GM23338 (cell line): Measurements from ENCODE around the gene MCCC1.

Experiments
- CREB1 ChIP-seq: fragments of 250-450 bp; sonication (Bioruptor Pico); IDR thresholded peaks from 2 replicates; pipeline ENCODE4 v1.5.0; 2020; ENCODE audit warnings: low read depth, mild to moderate bottlenecking, moderate library complexity
- CTCF ChIP-seq, 2 experiments: fragments of 200-600 bp in 1 of 2; sonication (generic) in 1 of 2; conservative IDR thresholded peaks; 2 replicates each; pipeline versions ENCODE4 v1.5.1 to v1.6.1; 2016 to 2017; ENCODE audit warnings: antibody characterized with exemption in 2 of 2, low read depth in 2 of 2, mild to moderate bottlenecking in 2 of 2, moderate library complexity in 1 of 2
- ETS1 ChIP-seq: IDR thresholded peaks from 2 replicates; pipeline ENCODE4 v1.6.1; 2016; ENCODE audit warnings: antibody characterized with exemption
- EZH2 ChIP-seq: fragments of 200-600 bp; sonication (generic); IDR thresholded peaks from one replicate; pipeline ENCODE4 v1.8.0; 2017; ENCODE audit warnings: antibody characterized with exemption, mild to moderate bottlenecking, low read depth; ENCODE audit not compliant: unreplicated experiment
- POLR2AphosphoS5 ChIP-seq: IDR thresholded peaks from 2 replicates; pipeline ENCODE4 v1.6.1; 2016; ENCODE audit warnings: antibody characterized with exemption, low read depth
- ZNF331 ChIP-seq: fragments of 250-450 bp; sonication (Bioruptor Pico); IDR thresholded peaks from 2 replicates; pipeline ENCODE4 v1.5.0; 2020; ENCODE audit warnings: low read depth, mild to moderate bottlenecking, moderate library complexity
- TF ChIP-seq, protein P1 (sequence below): IDR thresholded peaks from one replicate; pipeline ENCODE4 v1.6.1; 2018; ENCODE audit warnings: antibody characterized with exemption; ENCODE audit not compliant: unreplicated experiment

- no peak for TF ChIP-seq CTCF (conservative IDR thresholded peaks at IDR 0.05; ENCODE audit: low read depth in 2 of 2)
- TF ChIP-seq, protein P1, sequence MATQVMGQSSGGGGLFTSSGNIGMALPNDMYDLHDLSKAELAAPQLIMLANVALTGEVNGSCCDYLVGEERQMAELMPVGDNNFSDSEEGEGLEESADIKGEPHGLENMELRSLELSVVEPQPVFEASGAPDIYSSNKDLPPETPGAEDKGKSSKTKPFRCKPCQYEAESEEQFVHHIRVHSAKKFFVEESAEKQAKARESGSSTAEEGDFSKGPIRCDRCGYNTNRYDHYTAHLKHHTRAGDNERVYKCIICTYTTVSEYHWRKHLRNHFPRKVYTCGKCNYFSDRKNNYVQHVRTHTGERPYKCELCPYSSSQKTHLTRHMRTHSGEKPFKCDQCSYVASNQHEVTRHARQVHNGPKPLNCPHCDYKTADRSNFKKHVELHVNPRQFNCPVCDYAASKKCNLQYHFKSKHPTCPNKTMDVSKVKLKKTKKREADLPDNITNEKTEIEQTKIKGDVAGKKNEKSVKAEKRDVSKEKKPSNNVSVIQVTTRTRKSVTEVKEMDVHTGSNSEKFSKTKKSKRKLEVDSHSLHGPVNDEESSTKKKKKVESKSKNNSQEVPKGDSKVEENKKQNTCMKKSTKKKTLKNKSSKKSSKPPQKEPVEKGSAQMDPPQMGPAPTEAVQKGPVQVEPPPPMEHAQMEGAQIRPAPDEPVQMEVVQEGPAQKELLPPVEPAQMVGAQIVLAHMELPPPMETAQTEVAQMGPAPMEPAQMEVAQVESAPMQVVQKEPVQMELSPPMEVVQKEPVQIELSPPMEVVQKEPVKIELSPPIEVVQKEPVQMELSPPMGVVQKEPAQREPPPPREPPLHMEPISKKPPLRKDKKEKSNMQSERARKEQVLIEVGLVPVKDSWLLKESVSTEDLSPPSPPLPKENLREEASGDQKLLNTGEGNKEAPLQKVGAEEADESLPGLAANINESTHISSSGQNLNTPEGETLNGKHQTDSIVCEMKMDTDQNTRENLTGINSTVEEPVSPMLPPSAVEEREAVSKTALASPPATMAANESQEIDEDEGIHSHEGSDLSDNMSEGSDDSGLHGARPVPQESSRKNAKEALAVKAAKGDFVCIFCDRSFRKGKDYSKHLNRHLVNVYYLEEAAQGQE: no peak
- TF ChIP-seq CREB1 (CRISPR knock-in tag): no peak
- no peak for TF ChIP-seq POLR2AphosphoS5
- no peak for TF ChIP-seq EZH2
- TF ChIP-seq ETS1: no peak
- TF ChIP-seq ZNF331 (CRISPR knock-in tag): no peak
These were observed 120.9 kb downstream of the MCCC1 start for GRCh38 chr3:182978387-182978786.
